HL-60 (cell line): ENCODE data around the gene ECEL1.
"Not testable (repeated sequence)": the region's sequence is repeated elsewhere in the genome, so short reads cannot be mapped to it uniquely, and the experiment has no call there.

Source experiments
- DNase-seq, 2 experiments: peaks; one replicate each; pipeline ENCODE4 v3.0.0-alpha.2; 2010 to 2020; ENCODE audit warnings: low read depth in 1 of 2, low spot score in 1 of 2
- H3K27ac ChIP-seq: fragments of 250-450 bp; sonication (Bioruptor Pico); replicated peaks from 2 replicates; pipeline ENCODE4 v1.5.1; 2020; ENCODE audit warnings: mild to moderate bottlenecking, moderate library complexity
- H3K27me3 ChIP-seq: fragments of 250-450 bp; sonication (Bioruptor Pico); 2 replicates; pipeline ENCODE4 v1.5.1; 2021; ENCODE audit warnings: mild to moderate bottlenecking, moderate library complexity; ENCODE audit not compliant: insufficient read depth, poor library complexity, severe bottlenecking
- H3K4me3 ChIP-seq: replicated peaks from 2 replicates; pipeline ENCODE4 v1.5.1; 2011; ENCODE audit warnings: mild to moderate bottlenecking, control low read depth, low read length; ENCODE audit not compliant: insufficient read depth
- CTCF ChIP-seq: IDR thresholded peaks from one replicate; pipeline ENCODE4 v1.5.1; 2011; ENCODE audit warnings: low read length, control low read depth, inconsistent platforms; ENCODE audit not compliant: insufficient read depth
- GABPA ChIP-seq: IDR thresholded peaks from 2 replicates; pipeline ENCODE4 v1.6.1; 2012; ENCODE audit warnings: low read depth
- POLR2AphosphoS5 ChIP-seq: IDR thresholded peaks from 2 replicates; pipeline ENCODE4 v1.6.1; 2012; ENCODE audit warnings: low read depth
- REST ChIP-seq: IDR thresholded peaks from 2 replicates; pipeline ENCODE4 v1.6.1; 2012; ENCODE audit warnings: low read depth; ENCODE audit not compliant: insufficient replicate concordance
- SPI1 ChIP-seq: IDR thresholded peaks from 2 replicates; pipeline ENCODE4 v1.6.1; 2012; ENCODE audit warnings: low read depth, mild to moderate bottlenecking, borderline replicate concordance

ECEL1 gene

GRCh38 chr2:232444409-232445148, 43.1 kb downstream of the ECEL1 start:
- Histone ChIP-seq H3K4me3 (no peak overlapping the region), H3K27ac (no peak overlapping the region), H3K27me3 (no peaks in the 10 kb centered on the region)
- TF ChIP-seq REST (no peak), SPI1 (no peak), POLR2AphosphoS5 (no peak), CTCF (peak; percentile 72), GABPA (no peak)
- peak; percentile 41 to 77 for DNase-seq

- not testable (repeated sequence) for H3K27ac ChIP-seq, H3K27me3 ChIP-seq, H3K4me3 ChIP-seq, DNase-seq
Observed at GRCh38 chr2:232443669-232444408, 43.8 kb downstream of the ECEL1 start.

- H3K27me3 ChIP-seq, H3K4me3 ChIP-seq, H3K27ac ChIP-seq, DNase-seq: not testable (repeated sequence)
Observed at GRCh38 chr2:232443047-232443446, 44.6 kb downstream of the ECEL1 start.

- H3K27ac ChIP-seq, H3K4me3 ChIP-seq, DNase-seq, H3K27me3 ChIP-seq: not testable (repeated sequence)
Observed at GRCh38 chr2:232442431-232442830, 45.2 kb downstream of the ECEL1 start.

- H3K27me3 ChIP-seq: not testable (repeated sequence)
Observed at GRCh38 chr2:232441922-232442321, 45.7 kb downstream of the ECEL1 start.

GRCh38 chr2:232441147-232441651, 46.4 kb downstream of the ECEL1 start:
- no peak overlapping the region for H3K27ac ChIP-seq
- no peak for DNase-seq
- H3K27me3 ChIP-seq: no peaks in the 10 kb centered on the region
- H3K4me3 ChIP-seq: no peak overlapping the region
- no peak for TF ChIP-seq SPI1
- TF ChIP-seq CTCF: no peak
- no peak for TF ChIP-seq REST
- no peak for TF ChIP-seq GABPA
- no peak for TF ChIP-seq POLR2AphosphoS5

More at GRCh38 chr2:232441922-232442321, 45.7 kb downstream of the ECEL1 start:
- DNase-seq, H3K4me3 ChIP-seq, H3K27ac ChIP-seq: not testable (repeated sequence)
